Ascending aorta (tissue), 2 donors: ENCODE data around the gene CTRL. TPM values are rescaled to one million over a fixed set of nuclear protein-coding genes. Genes with fewer than 3 reads are reported as not detected.
"Not testable (repeated sequence)": the region's sequence is repeated elsewhere in the genome, so short reads cannot be mapped to it uniquely, and the experiment has no call there.

Experiments used
- DNase-seq, 2 donors: peaks; one replicate each; pipeline ENCODE4 v3.0.0-alpha.2; 2019; ENCODE audit warnings: low spot score in 2 of 2
- H3K27ac ChIP-seq, 2 donors: fragments of 200-600 bp; sonication (generic); one replicate each; pipeline ENCODE4 v1.5.1; 2016 to 2017; ENCODE audit warnings: mild to moderate bottlenecking in 1 of 2
- H3K27me3 ChIP-seq: fragments of 200-600 bp; sonication (generic); one replicate; pipeline ENCODE4 v1.5.1; 2017
- H3K36me3 ChIP-seq, 2 donors: fragments of 200-600 bp; sonication (generic); one replicate each; pipeline ENCODE4 v1.5.1; 2016
- H3K4me1 ChIP-seq, 2 donors: fragments of 200-600 bp; sonication (generic); one replicate each; pipeline ENCODE4 v1.5.1; 2016 to 2017; ENCODE audit warnings: mild to moderate bottlenecking in 1 of 2
- H3K4me3 ChIP-seq, 2 donors: fragments of 200-600 bp; sonication (generic); one replicate each; pipeline ENCODE4 v1.5.1; 2016 to 2017; ENCODE audit warnings: mild to moderate bottlenecking in 1 of 2
- H3K9me3 ChIP-seq, 2 donors: fragments of 200-600 bp; sonication (generic); one replicate each; pipeline ENCODE4 v1.5.1; 2016
- intact Hi-C: fragments of 100-400 bp; cut with DNase I; formaldehyde crosslinking; loops from one replicate; pipeline ENCODE4 v1.15.1; 2023
- total RNA-seq: library from RNA; depleted of rRNA; stranded (reverse); fragments of >200 nt; gene quantifications from one replicate; pipeline ENCODE4 v1.1.0, GENCODE V29; 2016
- TF ChIP-seq, protein P1 (sequence below), 3 experiments: fragments of 200-600 bp in 2 of 3; fragments of 450-650 bp in 1 of 3; sonication (generic) in 2 of 3; IDR thresholded peaks; one replicate each; pipeline ENCODE4 v1.5.1; 2016 to 2019; ENCODE audit warnings: antibody characterized with exemption in 3 of 3, mild to moderate bottlenecking in 1 of 3, moderate library complexity in 1 of 3

Gene CTRL
- total RNA-seq, 1 donor from 2014 or later, result 0.43 TPM

DNA sequence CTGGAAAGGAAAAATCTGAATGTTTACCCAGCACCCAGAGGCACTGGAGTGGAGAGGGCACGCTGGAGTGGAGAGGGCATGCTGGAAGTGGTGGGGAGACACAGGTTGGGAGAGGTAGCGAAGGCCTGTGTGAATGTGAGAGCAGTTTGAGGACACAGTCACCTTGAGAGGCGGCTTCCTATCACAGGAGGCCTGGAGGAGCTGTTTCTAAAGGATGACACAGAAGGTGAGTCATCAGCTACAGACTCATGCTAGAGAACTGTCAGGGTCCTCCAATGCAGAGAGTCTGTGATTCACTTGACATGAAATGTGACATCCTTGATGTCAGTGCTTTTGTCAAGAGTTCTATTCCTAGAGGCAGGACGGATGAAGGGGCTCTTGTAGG lies 13.8 kb downstream of the CTRL start:
- DNase-seq, result no peak
- TF ChIP-seq, protein P1, sequence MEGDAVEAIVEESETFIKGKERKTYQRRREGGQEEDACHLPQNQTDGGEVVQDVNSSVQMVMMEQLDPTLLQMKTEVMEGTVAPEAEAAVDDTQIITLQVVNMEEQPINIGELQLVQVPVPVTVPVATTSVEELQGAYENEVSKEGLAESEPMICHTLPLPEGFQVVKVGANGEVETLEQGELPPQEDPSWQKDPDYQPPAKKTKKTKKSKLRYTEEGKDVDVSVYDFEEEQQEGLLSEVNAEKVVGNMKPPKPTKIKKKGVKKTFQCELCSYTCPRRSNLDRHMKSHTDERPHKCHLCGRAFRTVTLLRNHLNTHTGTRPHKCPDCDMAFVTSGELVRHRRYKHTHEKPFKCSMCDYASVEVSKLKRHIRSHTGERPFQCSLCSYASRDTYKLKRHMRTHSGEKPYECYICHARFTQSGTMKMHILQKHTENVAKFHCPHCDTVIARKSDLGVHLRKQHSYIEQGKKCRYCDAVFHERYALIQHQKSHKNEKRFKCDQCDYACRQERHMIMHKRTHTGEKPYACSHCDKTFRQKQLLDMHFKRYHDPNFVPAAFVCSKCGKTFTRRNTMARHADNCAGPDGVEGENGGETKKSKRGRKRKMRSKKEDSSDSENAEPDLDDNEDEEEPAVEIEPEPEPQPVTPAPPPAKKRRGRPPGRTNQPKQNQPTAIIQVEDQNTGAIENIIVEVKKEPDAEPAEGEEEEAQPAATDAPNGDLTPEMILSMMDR (IDR thresholded peaks at IDR 0.05), result no peak
- intact Hi-C loops, result no loop called here
- no peaks in the 10 kb centered on the region for H3K27me3 ChIP-seq
- H3K4me3 ChIP-seq, result no peak overlapping the region
- peaks cover 18 to 23% of the 10 kb centered on the region in 2 donors for H3K4me1 ChIP-seq
- peaks cover 0 to under 1% of the 10 kb centered on the region in 2 donors for H3K36me3 ChIP-seq
- peak overlapping the region; percentile 56 to 67 for H3K27ac ChIP-seq
- H3K9me3 ChIP-seq, result no peaks in the 10 kb centered on the region

DNA sequence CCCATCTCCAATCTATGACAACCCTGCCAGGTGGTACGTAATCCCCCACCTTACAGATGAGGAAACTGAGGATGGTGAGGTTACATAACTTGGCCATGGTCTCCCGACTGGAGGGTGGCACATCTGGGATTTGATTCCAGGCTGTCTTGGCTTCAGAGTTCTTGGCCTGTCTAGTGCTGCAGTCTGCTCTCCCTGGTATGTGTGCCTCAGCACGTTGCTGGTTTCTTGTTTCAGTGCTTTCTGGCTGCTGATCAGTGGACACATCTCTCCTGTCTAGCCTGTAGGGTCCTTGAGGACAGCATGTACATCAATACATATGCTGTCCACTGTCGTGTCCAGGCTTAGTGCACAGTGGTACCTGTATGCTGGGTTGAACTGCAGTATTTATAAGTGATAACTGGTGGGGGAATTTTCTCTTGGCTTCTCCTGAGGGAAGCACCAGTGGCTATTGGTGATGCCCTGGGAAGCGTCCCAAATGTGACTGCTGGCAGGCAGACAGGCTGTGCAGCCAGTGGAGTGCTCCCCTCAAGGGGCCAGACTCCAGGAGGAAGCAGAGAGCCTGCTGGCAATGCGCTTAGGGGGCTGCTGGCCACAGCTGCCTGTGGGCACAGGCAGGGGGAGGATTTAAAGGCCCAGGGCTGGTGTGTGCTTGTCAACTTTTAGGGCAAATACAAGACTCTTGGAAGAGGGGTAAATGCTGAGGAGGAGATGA lies 14.4 kb downstream of the CTRL start:
- H3K9me3 ChIP-seq, result no peaks in the 10 kb centered on the region
- H3K4me1 ChIP-seq, result peaks cover 18 to 23% of the 10 kb centered on the region in 2 donors
- intact Hi-C loops, result no loop called here
- H3K36me3 ChIP-seq, result peaks cover 0 to 3% of the 10 kb centered on the region in 2 donors
- DNase-seq, result no peak
- peak overlapping the region; percentile 56 to 67 for H3K27ac ChIP-seq
- no peaks in the 10 kb centered on the region for H3K27me3 ChIP-seq
- TF ChIP-seq, protein P1 (IDR thresholded peaks at IDR 0.05), result no peak
- no peak overlapping the region for H3K4me3 ChIP-seq

DNA sequence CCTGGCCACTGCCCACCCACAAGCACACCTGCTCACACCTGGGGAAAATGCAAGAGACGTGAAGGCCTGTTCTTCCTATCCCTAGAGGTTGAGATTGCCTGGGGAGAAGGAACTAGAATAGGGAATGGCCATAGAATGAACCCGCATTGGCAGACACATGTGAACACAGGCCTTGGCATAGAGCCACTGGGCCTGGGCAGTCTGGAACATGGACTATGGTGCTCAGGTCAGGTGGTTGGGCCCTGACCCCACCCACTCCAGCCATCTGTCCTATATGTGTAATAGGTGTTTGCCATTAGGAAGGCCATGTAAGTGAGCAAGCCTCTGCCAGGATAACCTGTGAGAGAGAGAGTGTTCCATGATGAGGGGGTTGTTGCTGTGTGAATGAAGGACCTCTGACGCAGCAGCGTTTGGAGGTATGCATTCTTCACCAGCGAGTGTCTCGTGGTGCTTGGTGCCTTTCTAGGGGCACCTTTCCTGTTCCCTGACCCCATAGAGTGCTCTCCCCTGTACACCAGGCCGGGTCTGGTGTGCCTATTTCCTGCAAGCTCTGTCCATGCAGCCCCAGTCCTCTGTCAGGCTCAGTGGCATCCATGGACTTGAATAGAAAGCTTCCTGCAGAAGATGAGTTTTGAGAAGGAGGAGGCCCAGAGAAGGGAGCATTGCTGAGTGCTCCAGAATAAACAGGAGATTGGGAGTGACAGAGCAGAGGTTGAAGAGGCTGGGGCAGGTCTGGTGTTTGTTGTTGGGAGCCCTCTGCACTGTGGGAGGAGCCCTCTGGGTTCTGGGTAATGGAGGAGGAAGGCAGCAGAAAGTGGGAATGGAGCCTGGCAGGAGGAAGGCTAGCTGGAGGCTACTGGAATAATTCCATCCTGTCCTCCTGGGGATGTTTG lies 15.6 kb downstream of the CTRL start:
- Histone ChIP-seq H3K4me3 (no peak overlapping the region), H3K27ac (peak overlapping the region in 1 of 2 donors; percentile 67), H3K9me3 (no peaks in the 10 kb centered on the region), H3K27me3 (no peaks in the 10 kb centered on the region), H3K4me1 (peaks cover 18 to 23% of the 10 kb centered on the region in 2 donors), H3K36me3 (peaks cover 8 to 12% of the 10 kb centered on the region in 2 donors)
- intact Hi-C loops, result no loop called here
- TF ChIP-seq, protein P1 (IDR thresholded peaks at IDR 0.05), result no peak
- DNase-seq, result no peak

DNA sequence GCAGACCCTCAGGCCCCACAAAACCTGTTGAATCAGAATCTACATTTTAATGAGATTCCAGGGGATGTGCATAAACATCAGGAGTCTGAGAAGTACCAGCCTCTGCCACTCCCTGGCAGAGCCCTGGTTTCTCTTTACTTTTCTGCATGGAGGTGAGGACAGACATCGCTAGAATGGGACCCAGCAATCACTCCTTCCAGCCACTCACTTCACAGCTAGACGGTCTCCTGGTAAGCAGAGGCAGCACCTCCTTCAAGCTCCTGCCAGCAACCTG lies 16.2 kb downstream of the CTRL start:
- H3K27me3 ChIP-seq, H3K4me3 ChIP-seq, intact Hi-C loops, DNase-seq, H3K9me3 ChIP-seq, H3K27ac ChIP-seq: not testable (repeated sequence)
- peaks cover 14 to 19% of the 10 kb centered on the region in 2 donors for H3K36me3 ChIP-seq
- peaks cover 18 to 23% of the 10 kb centered on the region in 2 donors for H3K4me1 ChIP-seq

DNA sequence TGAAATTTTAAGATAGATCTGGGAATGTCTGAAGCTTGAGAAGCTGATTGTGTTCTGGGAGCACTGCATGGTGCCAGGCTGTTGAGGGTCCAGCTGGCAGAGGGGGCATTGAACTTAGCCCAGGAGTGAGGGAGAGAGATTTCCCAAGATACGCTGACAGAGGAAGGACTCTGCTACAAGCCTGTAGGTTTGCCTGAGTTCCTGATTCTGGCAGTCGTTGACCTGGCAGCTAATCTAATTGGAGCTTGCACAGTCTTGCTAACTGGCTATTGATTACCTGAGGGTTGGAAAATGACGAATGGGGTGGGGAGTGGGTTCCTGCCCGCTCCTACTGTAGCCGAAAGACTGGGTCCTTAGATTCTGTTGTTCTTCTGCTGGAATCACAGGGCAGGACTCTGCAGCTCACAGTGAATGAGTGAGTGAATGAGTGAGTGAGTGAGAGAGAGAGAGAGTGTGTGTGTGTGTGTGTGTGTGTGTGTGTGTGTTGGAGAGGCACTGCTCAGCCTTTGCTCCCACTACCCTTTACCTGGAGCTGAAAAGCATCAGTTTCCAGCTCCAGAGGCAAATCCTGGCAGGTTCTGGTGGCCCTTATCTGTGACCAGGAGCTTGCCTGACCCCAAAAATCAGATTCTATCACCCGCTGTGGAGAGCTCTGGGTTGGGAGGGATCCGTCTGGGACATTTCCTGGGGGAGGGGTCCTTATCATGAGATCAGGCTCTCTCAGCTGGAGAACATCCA lies 16.7 kb downstream of the CTRL start:
- no peak for DNase-seq
- intact Hi-C loops, result no loop called here
- no peaks in the 10 kb centered on the region for H3K27me3 ChIP-seq
- no peak overlapping the region for H3K27ac ChIP-seq
- H3K36me3 ChIP-seq, result peaks cover 14 to 24% of the 10 kb centered on the region in 2 donors
- TF ChIP-seq, protein P1 (IDR thresholded peaks at IDR 0.05), result no peak
- H3K9me3 ChIP-seq, result no peaks in the 10 kb centered on the region
- H3K4me3 ChIP-seq, result no peak overlapping the region
- H3K4me1 ChIP-seq, result peaks cover 18 to 23% of the 10 kb centered on the region in 2 donors
